ENCODE results near the gene CDH4.

GRCh38 chr20:61437280-61438206, 185.5 kb downstream of the CDH4 start:
- peak; percentile 40 for TF ChIP-seq POLR2AphosphoS5 (IDR thresholded peaks at IDR 0.05)
- TF ChIP-seq CTCF (IDR thresholded peaks at IDR 0.05) = no peak
- TF ChIP-seq POLR2A (IDR thresholded peaks at IDR 0.05) = no peak

Data from prostate gland (tissue), 2 donors.